ENCODE data around the gene SULT4A1. TPM values are rescaled to one million over a fixed set of nuclear protein-coding genes. Genes with fewer than 3 reads are reported as not detected.

SULT4A1 gene
- total and polyA plus RNA-seq, 9 of the 15 experiments (the other 6 are each of a cell fraction or from before 2014, with no cell fraction given): 0.03 to 0.20 (median 0.09) TPM; not detected in 3

- intact Hi-C loops (cut with micrococcal nuclease): no loop called here
- BruUV-seq (replicated peaks): no TSS peak
- no peak for ATAC-seq
- Histone ChIP-seq H3K4me2 (ENCODE audit: insufficient read depth, low read length) (no peak overlapping the region), H3K9ac (ENCODE audit: insufficient read depth in 1 of 2, low read depth in 2 of 2, low read length in 2 of 2) (no peak overlapping the region), H3K27ac (ENCODE audit: extremely low read depth, low read depth, low read length) (no peak overlapping the region), H3K36me3 (ENCODE audit: control insufficient read depth, insufficient read depth, low read length) (no peaks in the 10 kb centered on the region), H4K20me1 (replicated peaks; ENCODE audit: control insufficient read depth, insufficient read depth, low read length) (no peaks in the 10 kb centered on the region), H3K79me2 (ENCODE audit: control insufficient read depth, insufficient read depth, low read length) (no peaks in the 10 kb centered on the region), H3K9me3 (replicated peaks; ENCODE audit: control insufficient read depth, insufficient read depth, low read depth, low read length) (no peaks in the 10 kb centered on the region; the same call in 1 of the 2 replicates), H3K27me3 (ENCODE audit: control insufficient read depth in 2 of 2, insufficient read depth in 2 of 2, low read length in 2 of 2) (peaks cover 4 to 33% of the 10 kb centered on the region in 2 experiments; a peak in 3 of 5 replicates), H2AFZ (ENCODE audit: low read depth, low read length) (no peak overlapping the region), H3K4me1 (replicated peaks in 1 of 2; ENCODE audit: control insufficient read depth in 2 of 2, insufficient read depth in 2 of 2, low read length in 2 of 2) (peaks cover 0 to 3% of the 10 kb centered on the region in 2 experiments; a peak in 2 of 5 replicates), H3K9me1 (ENCODE audit: control insufficient read depth, insufficient read depth, low read length) (no peaks in the 10 kb centered on the region), H3K4me3 (no peak overlapping the region)
- 4% methylated on average over 5 of the region's 9 CpGs for WGBS (ENCODE audit: insufficient coverage, low coverage, missing lambda C conversion rate)
- ChIA-PET POLR2A (no interaction called here), CTCF (ENCODE audit: low intra/inter-chr PET ratio) (no interaction called here)
- DNase-seq (ENCODE audit: extremely low read depth in 1 of 4, low spot score in 3 of 4): no peak
- FAIRE-seq: no peak
- in situ Hi-C loops (cut with MboI): no loop called here
- TF ChIP-seq GABPA (tag; conservative IDR thresholded peaks at IDR 0.05; ENCODE audit: low read depth) (no peak), E2F6 (IDR thresholded peaks at IDR 0.05; ENCODE audit: borderline replicate concordance in 1 of 2, extremely low read depth in 1 of 2, insufficient read depth in 1 of 2, insufficient read length in 1 of 2, low read depth in 1 of 2, low read length in 1 of 2, poor library complexity in 1 of 2, severe bottlenecking in 1 of 2) (no peak), NFXL1 (CRISPR knock-in tag; IDR thresholded peaks at IDR 0.05) (no peak), GATAD2A (IDR thresholded peaks at IDR 0.05) (no peak), ZNF561 (CRISPR knock-in tag; conservative IDR thresholded peaks at IDR 0.05) (no peak), POLR3G (IDR thresholded peaks at IDR 0.05; ENCODE audit: extremely low read depth, insufficient read length, insufficient replicate concordance) (no peak), KLF1 (tag; IDR thresholded peaks at IDR 0.05) (no peak), NELFE (IDR thresholded peaks at IDR 0.05; ENCODE audit: insufficient read depth, insufficient read length) (no peak), CBX2 (IDR thresholded peaks at IDR 0.05; ENCODE audit: insufficient read depth, low read length, poor library complexity, severe bottlenecking) (no peak), SP1 (CRISPR knock-in tag; IDR thresholded peaks at IDR 0.05) (no peak), TAF7 (tag; IDR thresholded peaks at IDR 0.05) (no peak), ATF1 (CRISPR knock-in tag; IDR thresholded peaks at IDR 0.05) (no peak), ATF1 (tag; IDR thresholded peaks at IDR 0.05) (no peak), XRCC4 (IDR thresholded peaks at IDR 0.05; ENCODE audit: extremely low read depth, insufficient read depth, insufficient read length) (no peak), ZNF24 (IDR thresholded peaks at IDR 0.05) (no peak), POLR2H (tag; IDR thresholded peaks at IDR 0.05; ENCODE audit: low read depth) (no peak), CBX3 (IDR thresholded peaks at IDR 0.05; ENCODE audit: borderline replicate concordance in 1 of 2, low read length in 2 of 2) (no peak), CCAR2 (IDR thresholded peaks at IDR 0.05; ENCODE audit: low read depth, low read length) (no peak)
Measured at GRCh38 chr22:43817402-43817801, 44.9 kb downstream of the SULT4A1 start.
